IPS-15b (cell line): ENCODE measurements around the gene GXYLT1.
A peak's percentile ranks its signal among the peaks of the same experiment; 100 is the strongest.

Experiments used
- H3K27me3 ChIP-seq: one replicate; pipeline ENCODE4 v1.6.1; 2013; ENCODE audit warnings: low read length; ENCODE audit not compliant: control insufficient read depth, insufficient read depth
- H3K36me3 ChIP-seq: one replicate; pipeline ENCODE4 v1.6.1; 2013; ENCODE audit warnings: low read length; ENCODE audit not compliant: control insufficient read depth, insufficient read depth
- H3K4me1 ChIP-seq: one replicate; pipeline ENCODE4 v1.6.1; 2013; ENCODE audit warnings: mild to moderate bottlenecking, low read length; ENCODE audit not compliant: control insufficient read depth, insufficient read depth
- H3K4me3 ChIP-seq: one replicate; pipeline ENCODE4 v1.5.1; 2013; ENCODE audit warnings: low read depth, low read length
- H3K9ac ChIP-seq: one replicate; pipeline ENCODE4 v1.6.1; 2013; ENCODE audit warnings: low read depth, mild to moderate bottlenecking, low read length
- H3K9me3 ChIP-seq: one replicate; pipeline ENCODE4 v1.6.1; 2013; ENCODE audit warnings: mild to moderate bottlenecking, low read length; ENCODE audit not compliant: control insufficient read depth, insufficient read depth

The GXYLT1 gene

GRCh38 chr12:42172441-42173210 is 28.0 kb upstream of the GXYLT1 start:
- Histone ChIP-seq H3K36me3 (no peaks in the 10 kb centered on the region), H3K9me3 (no peaks in the 10 kb centered on the region), H3K4me1 (no peaks in the 10 kb centered on the region), H3K27me3 (no peaks in the 10 kb centered on the region), H3K9ac (no peak overlapping the region), H3K4me3 (no peak overlapping the region)

GRCh38 chr12:42167711-42168110 is 23.0 kb upstream of the GXYLT1 start:
- no peak overlapping the region for H3K9ac ChIP-seq
- H3K27me3 ChIP-seq: no peaks in the 10 kb centered on the region
- no peaks in the 10 kb centered on the region for H3K9me3 ChIP-seq
- no peak overlapping the region for H3K4me3 ChIP-seq
- H3K36me3 ChIP-seq: no peaks in the 10 kb centered on the region
- no peaks in the 10 kb centered on the region for H3K4me1 ChIP-seq

- Histone ChIP-seq H3K9ac (no peak overlapping the region), H3K36me3 (no peaks in the 10 kb centered on the region)
Observed at GRCh38 chr12:42166501-42166900, 21.8 kb upstream of the GXYLT1 start.

GRCh38 chr12:42163913-42164312 is 19.2 kb upstream of the GXYLT1 start:
- Histone ChIP-seq H3K36me3 (no peaks in the 10 kb centered on the region), H3K9ac (no peak overlapping the region), H3K4me3 (no peak overlapping the region), H3K9me3 (no peaks in the 10 kb centered on the region), H3K27me3 (no peaks in the 10 kb centered on the region), H3K4me1 (no peaks in the 10 kb centered on the region)

More at GRCh38 chr12:42166501-42166900, 21.8 kb upstream of the GXYLT1 start:
- Histone ChIP-seq H3K27me3 (no peaks in the 10 kb centered on the region), H3K4me3 (no peak overlapping the region), H3K4me1 (no peaks in the 10 kb centered on the region), H3K9me3 (no peaks in the 10 kb centered on the region)

- Histone ChIP-seq H3K4me1 (no peaks in the 10 kb centered on the region), H3K9ac (no peak overlapping the region)
Observed at GRCh38 chr12:42162965-42163364, 18.3 kb upstream of the GXYLT1 start.

GRCh38 chr12:42162193-42162592 is 17.5 kb upstream of the GXYLT1 start:
- Histone ChIP-seq H3K36me3 (no peaks in the 10 kb centered on the region), H3K4me1 (no peaks in the 10 kb centered on the region), H3K27me3 (no peaks in the 10 kb centered on the region), H3K9ac (no peak overlapping the region), H3K4me3 (no peak overlapping the region), H3K9me3 (no peaks in the 10 kb centered on the region)

More at GRCh38 chr12:42162965-42163364, 18.3 kb upstream of the GXYLT1 start:
- H3K9me3 ChIP-seq: no peaks in the 10 kb centered on the region
- H3K36me3 ChIP-seq: no peaks in the 10 kb centered on the region
- H3K27me3 ChIP-seq: no peaks in the 10 kb centered on the region
- no peak overlapping the region for H3K4me3 ChIP-seq

- Histone ChIP-seq H3K4me3 (no peak overlapping the region), H3K27me3 (no peaks in the 10 kb centered on the region), H3K36me3 (no peaks in the 10 kb centered on the region), H3K9ac (no peak overlapping the region), H3K9me3 (no peaks in the 10 kb centered on the region), H3K4me1 (no peaks in the 10 kb centered on the region)
Observed at GRCh38 chr12:42161529-42161928, 16.9 kb upstream of the GXYLT1 start.

- no peaks in the 10 kb centered on the region for H3K27me3 ChIP-seq
- no peaks in the 10 kb centered on the region for H3K4me1 ChIP-seq
- H3K4me3 ChIP-seq: no peak overlapping the region
- no peaks in the 10 kb centered on the region for H3K36me3 ChIP-seq
- no peaks in the 10 kb centered on the region for H3K9me3 ChIP-seq
- no peak overlapping the region for H3K9ac ChIP-seq
Observed at GRCh38 chr12:42156232-42156631, 11.6 kb upstream of the GXYLT1 start.

GRCh38 chr12:42145552-42146215 is 1.0 kb upstream of the GXYLT1 start:
- H3K4me3 ChIP-seq: peak overlapping the region; percentile 87

GRCh38 chr12:42145197-42145549 is 499 bp upstream of the GXYLT1 start:
- peaks cover 10% of the 10 kb centered on the region for H3K4me1 ChIP-seq
- no peaks in the 10 kb centered on the region for H3K9me3 ChIP-seq
- peak overlapping the region; percentile 87 for H3K4me3 ChIP-seq
- H3K27me3 ChIP-seq: peaks cover 13% of the 10 kb centered on the region
- peak overlapping the region; percentile 77 for H3K9ac ChIP-seq
- no peaks in the 10 kb centered on the region for H3K36me3 ChIP-seq

More at GRCh38 chr12:42145552-42146215, 1.0 kb upstream of the GXYLT1 start:
- Histone ChIP-seq H3K27me3 (peaks cover 13% of the 10 kb centered on the region), H3K9ac (no peak overlapping the region), H3K36me3 (no peaks in the 10 kb centered on the region), H3K9me3 (no peaks in the 10 kb centered on the region), H3K4me1 (peaks cover 10% of the 10 kb centered on the region)

GRCh38 chr12:42144158-42144407 is 591 bp downstream of the GXYLT1 start:
- Histone ChIP-seq H3K27me3 (peaks cover 13% of the 10 kb centered on the region), H3K4me3 (peak overlapping the region; percentile 60), H3K9me3 (no peaks in the 10 kb centered on the region), H3K9ac (peak overlapping the region; percentile 19), H3K4me1 (peaks cover 10% of the 10 kb centered on the region), H3K36me3 (no peaks in the 10 kb centered on the region)

- Histone ChIP-seq H3K9ac (peak overlapping the region; percentile 19), H3K27me3 (peaks cover 13% of the 10 kb centered on the region), H3K4me3 (peak overlapping the region; percentile 60), H3K9me3 (no peaks in the 10 kb centered on the region), H3K4me1 (peaks cover 10% of the 10 kb centered on the region), H3K36me3 (no peaks in the 10 kb centered on the region)
Observed at GRCh38 chr12:42143452-42144157, 1.1 kb downstream of the GXYLT1 start.
